ENCODE data around the gene RNF168.
"Not testable (repeated sequence)": the region's sequence is repeated elsewhere in the genome, so short reads cannot be mapped to it uniquely, and the experiment has no call there.

RNF168 gene, protein sequence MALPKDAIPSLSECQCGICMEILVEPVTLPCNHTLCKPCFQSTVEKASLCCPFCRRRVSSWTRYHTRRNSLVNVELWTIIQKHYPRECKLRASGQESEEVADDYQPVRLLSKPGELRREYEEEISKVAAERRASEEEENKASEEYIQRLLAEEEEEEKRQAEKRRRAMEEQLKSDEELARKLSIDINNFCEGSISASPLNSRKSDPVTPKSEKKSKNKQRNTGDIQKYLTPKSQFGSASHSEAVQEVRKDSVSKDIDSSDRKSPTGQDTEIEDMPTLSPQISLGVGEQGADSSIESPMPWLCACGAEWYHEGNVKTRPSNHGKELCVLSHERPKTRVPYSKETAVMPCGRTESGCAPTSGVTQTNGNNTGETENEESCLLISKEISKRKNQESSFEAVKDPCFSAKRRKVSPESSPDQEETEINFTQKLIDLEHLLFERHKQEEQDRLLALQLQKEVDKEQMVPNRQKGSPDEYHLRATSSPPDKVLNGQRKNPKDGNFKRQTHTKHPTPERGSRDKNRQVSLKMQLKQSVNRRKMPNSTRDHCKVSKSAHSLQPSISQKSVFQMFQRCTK

DNA sequence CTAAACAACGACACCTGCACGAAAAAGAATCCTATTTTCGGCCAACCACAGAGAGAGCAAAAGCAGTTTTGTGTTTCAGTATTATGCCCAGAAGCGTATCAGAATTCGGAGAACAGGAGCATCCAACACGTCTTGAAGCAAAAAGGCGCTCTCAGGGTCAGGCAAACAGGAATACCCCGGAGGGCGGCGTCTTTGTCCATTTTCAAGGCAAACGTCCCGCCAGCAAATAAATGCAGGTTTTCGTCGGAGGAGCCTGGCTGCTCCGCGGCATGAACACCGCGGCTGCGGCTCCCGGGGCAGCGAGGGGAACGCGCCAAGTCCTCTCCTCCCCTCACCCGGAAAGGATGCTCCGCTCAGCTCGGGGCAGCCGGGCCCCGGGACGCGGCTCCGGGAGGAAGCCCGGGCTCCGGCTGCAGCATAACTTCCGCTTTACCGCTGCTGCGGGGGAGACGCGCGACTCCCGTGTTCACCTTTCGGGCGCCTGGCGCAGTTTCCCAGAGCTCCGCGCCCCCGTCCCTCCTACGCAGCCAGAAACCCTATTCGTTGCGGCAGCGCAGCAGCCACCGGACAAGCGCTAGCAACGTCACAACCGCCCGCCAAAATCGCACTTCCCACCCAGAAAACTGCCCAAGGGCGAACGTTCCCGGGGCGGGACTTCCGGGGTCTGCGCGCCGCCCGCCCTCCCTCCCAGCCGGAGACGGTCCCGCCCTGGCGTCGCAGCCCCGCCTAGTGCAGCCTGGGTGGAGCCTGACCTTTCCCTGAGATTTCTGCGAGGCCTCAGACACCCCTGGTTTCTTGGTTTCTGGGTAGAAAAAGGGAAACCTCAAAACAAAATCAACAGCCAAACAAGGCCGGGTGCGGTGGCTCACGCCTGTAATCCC lies at the start of gene RNF168:
Gene RNF168 (minus strand): TSS at position 573 of the 881 bp plus-strand sequence. CDS start 595 bp downstream, outside the sequence.
- peak; percentile 95 for DNase-seq (ENCODE audit: low spot score)

DNA sequence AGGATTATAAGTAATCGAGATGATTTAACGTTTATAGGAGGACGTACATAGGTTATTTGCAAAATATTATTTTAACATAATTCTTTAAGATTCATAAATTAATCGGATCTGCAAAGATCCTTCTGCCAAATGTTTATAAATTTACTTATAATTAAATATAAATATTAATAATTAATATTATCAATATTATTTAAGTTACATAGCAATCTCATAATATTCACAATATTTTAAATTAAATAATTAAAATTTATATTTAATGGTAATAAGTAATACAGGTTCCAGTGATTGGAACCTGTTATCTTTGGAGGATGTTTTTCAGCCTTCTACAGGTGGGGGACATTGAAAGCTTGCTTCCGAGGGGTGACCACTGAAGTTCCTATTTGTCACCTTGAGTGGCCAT lies 48.7 kb upstream of the RNF168 start:
- no peak for DNase-seq (ENCODE audit: low spot score)

DNA sequence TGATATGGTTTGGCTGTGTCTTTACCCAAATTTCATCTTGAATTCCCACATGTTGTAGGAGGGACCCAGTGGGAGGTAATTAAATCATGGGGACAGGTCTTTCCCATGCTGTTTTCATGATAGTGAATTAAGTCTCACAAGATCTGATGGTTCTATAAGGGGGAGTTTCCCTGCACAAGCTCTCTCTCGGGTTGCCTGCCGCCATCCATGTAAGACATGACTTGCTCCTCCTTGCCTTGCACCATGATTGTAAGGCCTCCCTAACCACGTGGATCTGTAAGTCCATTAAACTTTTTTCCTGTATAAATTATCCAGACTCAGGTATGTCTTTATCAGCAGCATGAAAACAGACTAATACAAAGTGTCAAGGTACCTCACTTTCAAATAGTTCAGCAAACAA lies 46.6 kb upstream of the RNF168 start:
- DNase-seq (ENCODE audit: low spot score) = not testable (repeated sequence)

DNA sequence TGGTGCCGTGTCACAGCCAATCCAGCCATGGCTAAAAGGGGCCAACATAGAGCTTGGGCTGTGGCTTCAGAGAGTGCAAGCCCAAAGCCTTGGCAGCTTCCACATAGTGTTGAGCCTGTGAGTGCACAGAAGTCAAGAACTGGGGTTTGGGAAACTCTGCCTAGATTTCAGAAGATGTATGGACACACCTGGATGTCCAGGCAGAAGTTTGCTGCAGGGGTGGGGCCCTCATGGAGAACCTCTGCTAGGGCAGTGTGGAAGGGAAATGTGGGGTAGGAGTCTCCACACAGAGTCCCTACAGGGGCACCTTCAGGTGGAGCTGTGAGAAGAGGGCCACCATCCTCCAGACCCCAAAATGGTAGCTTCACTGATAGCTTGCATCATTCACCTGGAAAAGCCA lies 45.7 kb upstream of the RNF168 start:
- DNase-seq (ENCODE audit: low spot score) = not testable (repeated sequence)

DNA sequence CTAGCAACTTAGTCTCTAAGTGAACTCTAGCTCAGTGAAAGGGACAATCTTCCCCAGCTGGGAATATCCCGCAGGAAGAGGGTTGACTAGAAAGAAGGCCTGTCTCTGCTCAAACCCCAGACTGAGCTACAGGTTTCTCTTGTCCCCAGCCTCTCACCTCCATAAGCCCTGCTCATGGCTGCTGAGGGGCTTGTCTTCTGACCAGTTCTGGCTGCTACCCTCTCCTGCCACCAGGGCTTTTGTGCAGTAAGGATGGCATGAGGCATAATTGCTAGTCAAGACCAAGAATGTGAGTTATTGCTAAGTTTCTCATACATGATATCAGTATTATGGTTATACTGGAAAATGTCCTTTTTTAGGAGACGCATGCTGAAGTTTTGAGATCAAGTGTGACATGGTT lies 43.5 kb upstream of the RNF168 start:
- DNase-seq (ENCODE audit: low spot score) = no peak

DNA sequence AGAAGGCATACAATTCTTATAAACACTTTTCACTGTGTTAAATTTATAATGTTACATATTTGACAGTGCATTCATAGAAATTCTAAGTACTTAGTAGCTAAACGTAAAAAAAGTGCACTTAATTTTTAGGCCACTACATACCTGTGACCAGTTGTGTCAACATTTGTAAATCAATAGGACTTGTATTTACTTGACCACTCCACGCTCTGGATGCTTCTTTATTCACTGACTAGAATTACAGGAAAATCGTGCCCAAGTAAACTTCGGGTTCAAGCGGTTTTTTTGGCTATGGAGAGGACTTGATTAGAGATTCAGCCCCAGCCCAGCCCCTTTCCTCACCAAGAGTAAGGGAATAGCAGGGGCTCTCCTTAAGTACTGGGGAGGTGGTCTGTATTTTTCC lies 43.0 kb upstream of the RNF168 start:
- DNase-seq (ENCODE audit: low spot score) = no peak

DNA sequence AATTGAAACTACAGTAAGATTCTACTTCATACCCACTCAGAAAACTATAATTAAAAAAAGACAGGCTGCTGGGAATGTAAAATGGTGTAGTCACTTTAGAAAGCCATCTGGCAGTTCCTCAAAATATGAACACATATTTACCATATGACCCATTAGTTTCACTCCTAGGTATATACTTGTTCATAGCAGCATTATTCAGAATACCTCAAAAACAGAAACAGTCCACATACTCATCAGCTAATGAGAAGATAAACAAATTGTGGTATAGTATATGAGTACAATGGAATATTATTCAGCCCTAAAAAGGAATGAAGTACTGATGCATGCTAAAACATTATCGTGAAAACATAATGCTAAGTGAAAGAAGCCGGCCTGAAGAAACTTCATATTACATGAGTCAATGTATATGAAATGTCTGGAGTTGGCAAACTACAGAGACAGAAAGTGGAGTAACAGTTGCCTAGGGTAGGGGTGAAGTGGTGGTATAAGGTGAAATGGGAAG lies 41.0 kb upstream of the RNF168 start:
- DNase-seq (ENCODE audit: low spot score) = no peak

DNA sequence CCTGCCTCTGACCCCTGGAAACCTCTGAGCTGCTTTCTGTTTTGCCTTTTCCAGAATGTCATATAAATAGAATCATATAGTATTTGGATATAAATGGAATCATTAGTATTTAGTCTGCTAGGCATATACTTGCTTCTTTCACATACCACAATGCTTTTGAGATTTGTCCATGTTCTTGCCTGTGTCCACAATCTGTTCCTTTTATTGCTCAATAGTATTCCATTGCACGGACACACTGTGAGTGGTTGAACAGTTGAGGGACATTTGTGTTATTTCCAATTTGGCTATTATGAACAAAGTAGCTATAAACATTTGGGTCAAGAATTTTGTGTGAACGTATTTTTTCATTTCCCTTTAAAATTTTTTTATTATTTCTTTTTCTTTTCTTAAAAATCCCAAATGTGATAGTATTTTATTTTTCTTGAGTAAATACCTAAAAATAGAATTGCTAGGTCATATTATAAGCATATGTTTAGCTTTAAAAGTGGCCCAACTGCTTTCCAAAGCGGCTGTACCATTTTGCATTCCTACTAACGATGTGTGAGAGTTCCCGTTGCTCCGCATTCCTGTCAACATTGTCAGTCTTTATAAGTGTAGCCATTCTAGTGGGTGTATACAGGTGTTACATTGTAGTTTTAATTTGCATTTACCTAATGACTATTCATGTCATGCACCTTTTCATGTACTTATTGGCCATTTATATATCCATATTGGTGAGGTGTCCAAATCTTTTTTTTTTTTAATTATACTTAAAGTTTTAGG lies 38.3 kb upstream of the RNF168 start:
- DNase-seq (ENCODE audit: low spot score) = no peak

DNA sequence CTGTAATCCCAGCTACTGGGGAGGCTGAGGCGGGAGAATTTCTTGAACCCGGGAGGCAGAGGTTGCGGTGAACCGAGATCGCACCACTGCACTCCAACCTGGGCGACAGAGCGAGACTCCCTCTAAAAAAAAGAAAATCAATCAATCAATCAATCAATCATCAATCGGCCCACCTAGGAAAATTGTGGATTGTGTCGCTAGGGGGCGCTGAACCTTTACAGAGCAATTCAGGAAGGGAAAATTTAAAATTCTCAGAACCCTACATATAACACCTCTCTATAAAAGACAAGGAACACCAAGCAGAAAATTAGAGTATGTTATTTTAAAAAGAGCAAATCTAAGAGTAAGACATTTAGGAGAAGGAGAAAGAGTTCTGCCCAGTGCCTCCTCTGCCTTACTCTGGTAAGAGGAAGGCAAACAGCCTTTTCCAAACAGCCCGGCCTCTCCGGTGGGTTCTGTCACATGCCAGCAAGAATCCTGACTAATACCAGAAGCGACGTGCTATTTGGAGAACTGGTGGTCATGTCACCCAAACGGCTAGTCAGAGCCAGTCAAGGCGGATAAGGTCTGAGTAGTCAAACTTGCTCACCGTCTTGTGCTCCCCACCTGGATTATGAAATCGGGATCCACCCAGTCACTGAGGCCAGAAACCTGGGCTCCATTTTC lies 33.9 kb upstream of the RNF168 start:
- no peak for DNase-seq (ENCODE audit: low spot score)

DNA sequence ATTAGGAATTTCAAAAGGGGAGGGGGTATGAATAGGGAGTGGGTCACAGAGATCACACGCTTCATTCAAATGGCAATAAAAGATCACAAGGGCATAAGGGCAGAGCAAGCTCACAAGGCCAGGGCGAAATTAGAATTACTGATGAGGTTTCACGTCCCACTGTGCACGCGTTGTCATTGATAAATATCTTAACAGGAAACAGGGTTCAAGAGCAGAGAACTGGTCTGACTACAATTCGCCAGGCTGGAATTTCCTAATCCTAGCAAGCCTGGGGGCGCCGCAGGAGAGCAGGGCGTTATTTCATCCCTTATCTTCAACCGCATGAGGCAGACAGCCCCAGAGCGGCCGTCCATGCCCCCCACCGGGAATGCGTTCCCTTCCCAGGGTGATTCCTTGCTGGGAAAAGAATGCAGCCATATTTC lies 29.7 kb upstream of the RNF168 start:
- DNase-seq (ENCODE audit: low spot score) = no peak

DNA sequence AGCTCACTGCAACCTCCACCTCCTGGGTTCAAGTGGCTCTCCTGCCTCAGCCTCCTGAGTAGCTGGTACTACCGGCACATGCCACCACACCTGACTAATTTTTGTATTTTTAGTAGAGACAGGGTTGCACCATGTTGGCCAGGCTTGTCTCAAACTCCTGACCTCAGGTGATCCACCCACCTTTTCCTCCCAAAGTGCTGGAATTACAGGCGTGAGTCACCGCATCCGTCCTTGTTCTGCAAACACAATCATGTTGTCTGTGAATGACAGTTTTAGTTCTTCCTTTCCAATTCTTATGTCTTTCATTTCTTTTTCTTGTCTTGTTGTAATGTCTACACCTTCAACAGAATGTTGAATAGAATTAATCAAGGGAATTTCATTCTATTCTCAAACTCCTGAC lies 27.9 kb upstream of the RNF168 start:
- DNase-seq (ENCODE audit: low spot score) = no peak

DNA sequence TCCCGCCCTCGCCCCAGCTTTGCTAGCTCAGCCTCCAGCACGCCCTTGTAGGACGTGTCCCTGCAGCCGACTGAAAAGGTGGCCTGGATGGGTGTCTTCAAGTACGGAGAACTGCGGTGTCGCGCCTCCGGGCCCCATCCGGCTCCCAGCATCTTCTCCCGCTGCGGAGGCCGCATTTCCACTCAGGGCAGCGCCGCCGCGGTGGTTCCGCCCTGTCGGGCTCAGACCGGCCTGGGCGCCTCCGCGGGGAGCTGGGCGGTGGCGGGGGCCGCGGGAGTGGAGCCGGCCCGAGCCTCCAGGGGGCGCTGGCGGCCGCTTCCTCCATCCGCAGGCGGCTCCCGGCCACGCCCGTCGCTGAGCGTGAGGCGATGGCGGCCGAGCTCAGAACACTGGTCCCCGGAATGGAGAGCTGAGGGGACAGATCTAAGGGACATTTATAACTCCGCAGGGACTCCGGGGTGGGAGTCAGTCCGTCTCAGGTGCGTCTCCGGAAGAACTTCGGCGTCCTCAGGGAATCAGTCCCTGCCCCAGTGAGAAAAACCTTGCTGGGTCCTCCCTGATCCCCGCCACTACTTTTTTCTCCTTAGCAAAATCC lies 25.2 kb upstream of the RNF168 start:
- peak; percentile 86 for DNase-seq (ENCODE audit: low spot score)

DNA sequence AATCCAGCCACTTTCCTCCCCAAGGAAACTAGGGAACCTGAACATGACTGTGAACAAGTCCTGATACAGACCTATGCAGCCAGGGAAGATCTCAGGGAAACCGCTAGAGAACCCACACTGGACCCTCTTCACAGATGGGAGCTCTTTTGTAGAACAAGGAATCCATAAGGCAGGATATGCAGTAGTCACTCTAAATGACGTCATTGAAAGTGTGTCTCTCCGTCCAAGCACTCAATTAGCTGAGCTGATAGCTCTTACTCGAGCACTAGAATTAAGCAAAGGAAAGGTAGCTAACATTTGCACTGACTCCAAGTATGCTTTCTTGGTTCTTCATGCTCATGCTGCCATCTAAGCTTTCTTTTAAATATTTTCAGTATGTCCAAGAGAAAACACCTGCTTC lies 21.6 kb upstream of the RNF168 start:
- no peak for DNase-seq (ENCODE audit: low spot score)

DNA sequence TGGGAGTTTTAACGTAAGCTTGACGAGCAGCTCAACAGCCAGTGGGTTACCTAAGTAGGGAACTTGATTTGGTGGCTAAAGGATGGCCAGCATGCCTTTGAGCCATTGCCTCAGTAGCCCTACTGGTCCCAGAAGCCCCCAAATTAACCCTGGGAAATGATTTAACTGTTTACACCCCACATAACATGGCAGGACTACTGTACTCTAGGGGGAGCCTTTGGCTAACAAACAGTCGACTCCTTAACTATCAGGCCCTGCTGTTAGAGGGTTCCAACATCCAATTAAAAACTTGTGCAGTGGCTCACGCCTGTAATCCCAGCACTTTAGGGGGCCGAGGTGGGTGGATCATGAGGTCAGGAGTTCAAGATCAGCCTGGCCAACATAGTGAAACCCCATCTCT lies 21.0 kb upstream of the RNF168 start:
- DNase-seq (ENCODE audit: low spot score) = no peak

DNA sequence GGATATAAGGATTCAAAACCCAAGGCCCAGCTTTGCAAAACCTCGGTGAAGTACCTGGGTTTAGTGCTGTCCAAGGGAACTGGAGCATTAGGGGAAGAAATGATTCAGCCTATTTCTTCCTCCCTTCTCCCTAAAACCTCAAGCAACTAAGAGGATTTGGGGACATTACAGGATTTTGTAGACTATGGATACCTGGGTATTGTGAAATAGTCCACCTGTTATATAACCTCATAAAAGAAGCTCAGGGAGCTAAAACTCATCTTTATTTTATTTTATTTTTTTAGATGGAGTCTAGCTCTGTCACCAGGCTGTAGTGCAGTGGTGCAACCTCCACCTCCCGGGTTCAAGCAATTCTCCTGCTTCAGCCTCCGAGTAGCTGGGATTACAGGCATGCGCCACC lies 20.3 kb upstream of the RNF168 start:
- no peak for DNase-seq (ENCODE audit: low spot score)

DNA sequence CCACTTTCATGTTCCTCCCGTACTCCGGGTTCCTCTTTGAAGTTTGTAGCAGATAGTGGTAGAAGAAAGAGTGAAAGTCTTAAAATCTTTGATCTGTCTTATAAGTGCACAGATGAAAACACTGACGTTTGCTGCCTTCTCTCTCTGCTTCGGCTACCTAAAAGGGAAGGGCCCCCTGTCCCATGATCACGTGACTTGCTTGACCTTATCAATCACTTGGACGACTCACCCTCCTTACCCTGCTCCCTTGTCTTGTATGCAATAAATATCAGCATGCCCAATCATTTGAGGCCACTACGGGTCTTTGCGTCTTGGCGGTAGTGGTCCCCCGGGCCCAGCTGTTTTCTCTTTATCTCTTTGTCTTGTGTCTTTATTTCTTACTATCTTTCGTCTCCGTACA lies 17.7 kb upstream of the RNF168 start:
- not testable (repeated sequence) for DNase-seq (ENCODE audit: low spot score)

DNA sequence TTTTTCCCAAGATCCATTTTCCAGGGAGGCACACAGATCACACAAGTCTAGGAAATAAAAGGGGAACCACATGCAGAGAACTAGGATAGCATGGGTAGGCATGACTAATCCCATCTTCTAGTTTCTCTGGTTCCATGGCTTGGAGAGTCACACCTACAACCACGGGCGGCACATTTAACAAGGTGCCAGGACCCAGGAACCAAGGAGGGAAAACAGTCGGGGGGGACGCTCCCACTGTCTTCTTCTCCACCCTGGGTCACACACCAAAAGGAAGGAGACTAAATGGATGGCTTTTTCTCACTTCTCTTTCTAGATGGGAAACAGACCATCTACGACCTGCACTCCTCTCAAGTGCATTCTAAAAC lies 16.1 kb upstream of the RNF168 start:
- DNase-seq (ENCODE audit: low spot score) = no peak

DNA sequence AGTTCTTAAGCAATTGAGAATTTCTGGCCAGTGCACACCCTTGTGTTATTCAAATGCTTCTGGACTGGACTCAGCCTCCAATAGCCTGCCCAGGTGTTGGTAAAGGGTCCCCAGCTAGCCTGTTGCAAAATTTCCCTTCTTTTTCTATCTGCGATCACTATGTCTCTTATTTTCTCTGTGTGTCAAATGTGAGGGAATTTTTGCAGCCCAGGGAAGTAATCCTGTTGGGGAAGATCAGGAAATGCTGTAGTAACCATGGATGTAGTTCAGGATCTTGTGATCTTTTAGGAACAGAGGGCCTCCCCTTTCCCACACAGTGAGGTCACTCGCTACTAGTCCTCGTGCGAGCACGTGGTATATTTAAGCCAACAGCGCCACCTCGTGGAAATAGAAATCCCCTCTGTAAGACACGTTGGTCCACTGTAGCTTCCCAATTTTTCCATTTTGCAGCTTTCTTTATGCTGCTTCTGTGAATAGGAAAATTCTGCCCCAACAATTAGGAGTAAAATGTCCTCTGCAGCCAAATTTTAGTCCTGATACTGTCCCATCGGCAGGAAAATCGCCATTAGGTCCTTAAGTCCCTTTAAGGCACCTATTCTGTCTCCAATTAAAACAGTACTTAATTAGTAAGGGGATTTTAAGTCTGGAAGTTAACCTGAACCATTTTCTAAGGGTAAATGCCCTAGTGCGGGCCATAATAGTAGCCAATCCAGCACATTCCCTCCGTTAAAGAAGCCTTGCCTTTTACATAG lies 15.6 kb upstream of the RNF168 start:
- DNase-seq (ENCODE audit: low spot score) = peak; percentile 68

DNA sequence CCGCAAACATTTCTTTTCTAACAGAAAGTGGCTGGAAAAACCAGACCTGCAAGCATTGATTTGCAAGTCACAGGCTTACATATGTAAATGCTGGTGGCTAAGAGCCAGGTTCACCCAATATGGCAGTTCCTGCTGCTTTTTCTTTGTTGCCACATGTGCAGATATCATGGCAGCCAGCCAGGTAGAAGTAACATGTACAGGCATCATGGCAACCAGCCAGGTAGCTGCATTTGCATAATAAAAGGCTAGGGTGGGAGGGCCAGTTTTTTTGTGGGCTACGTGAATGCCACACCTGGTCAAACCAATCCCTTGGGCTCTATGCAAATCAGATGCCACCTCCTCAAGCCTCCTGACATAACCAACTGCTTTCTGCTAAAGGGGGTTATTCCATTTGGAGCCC lies 14.4 kb upstream of the RNF168 start:
- no peak for DNase-seq (ENCODE audit: low spot score)

DNA sequence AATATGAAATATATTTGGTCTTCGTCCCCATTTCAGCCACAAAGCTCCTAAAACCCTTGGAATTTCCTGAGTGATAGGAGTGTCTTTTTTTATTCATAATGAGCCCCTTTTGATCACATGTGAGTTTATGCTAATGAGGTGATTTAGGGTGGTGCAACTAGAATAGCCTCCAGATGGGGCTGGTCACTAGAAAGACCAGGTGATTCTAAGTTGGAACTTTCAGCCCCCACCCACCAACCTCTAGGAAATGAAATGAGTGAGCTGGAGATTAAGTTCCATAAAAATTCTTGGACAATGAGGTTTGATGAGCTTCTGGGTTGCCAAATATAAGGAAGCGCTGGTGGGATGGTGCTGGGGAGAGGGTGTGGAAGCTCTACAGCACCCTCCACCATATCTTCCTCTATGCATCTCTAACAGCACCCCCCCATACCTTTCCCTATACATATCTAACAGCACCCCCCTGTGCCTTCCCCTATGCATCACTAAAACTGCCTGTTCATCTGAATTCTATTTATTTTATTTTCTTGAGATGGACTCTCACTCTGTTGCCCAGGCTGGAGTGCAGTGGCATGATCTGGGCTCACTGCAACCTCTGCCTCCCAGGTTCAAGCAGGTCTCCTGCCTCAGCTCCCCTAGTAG lies 13.7 kb upstream of the RNF168 start:
- no peak for DNase-seq (ENCODE audit: low spot score)

Data from LoVo (cell line).